Liver (tissue), 9 donors: ENCODE measurements around the gene METTL4. TPM values are rescaled to one million over a fixed set of nuclear protein-coding genes. Genes with fewer than 3 reads are reported as not detected.

Experiments
- DNase-seq: peaks from one replicate; pipeline ENCODE4 v3.0.0-alpha.2; 2017; ENCODE audit warnings: low spot score
- H3K27ac ChIP-seq, 2 donors: one replicate each; pipeline ENCODE4 v1.7.0; 2013; ENCODE audit warnings: inconsistent platforms in 2 of 2, low read length in 2 of 2, control low read depth in 1 of 2, low read depth in 1 of 2, mild to moderate bottlenecking in 1 of 2
- H3K27me3 ChIP-seq, 4 donors: one replicate each; pipeline versions ENCODE4 v1.6.1 to v1.7.0; 2013; ENCODE audit warnings: low read length in 3 of 4, inconsistent platforms in 1 of 4, mild to moderate bottlenecking in 1 of 4, moderate library complexity in 1 of 4; ENCODE audit not compliant: control insufficient read depth in 4 of 4, insufficient read depth in 4 of 4
- H3K36me3 ChIP-seq, 4 donors: one replicate each; pipeline versions ENCODE4 v1.6.1 to v1.7.0; 2013; ENCODE audit warnings: low read length in 3 of 4, mild to moderate bottlenecking in 3 of 4, low read depth in 1 of 4, moderate library complexity in 1 of 4; ENCODE audit not compliant: control insufficient read depth in 4 of 4, insufficient read depth in 3 of 4
- H3K4me1 ChIP-seq, 4 donors: one replicate each; pipeline versions ENCODE4 v1.6.1 to v1.7.0; 2013; ENCODE audit warnings: low read length in 3 of 4, mild to moderate bottlenecking in 3 of 4, moderate library complexity in 1 of 4; ENCODE audit not compliant: control insufficient read depth in 4 of 4, insufficient read depth in 4 of 4
- H3K4me3 ChIP-seq, 3 donors: one replicate each; pipeline versions ENCODE4 v1.6.1 to v1.7.0; 2013; ENCODE audit warnings: low read length in 3 of 3, control low read depth in 1 of 3, low read depth in 1 of 3, mild to moderate bottlenecking in 1 of 3
- H3K9ac ChIP-seq, 2 donors: one replicate each; pipeline ENCODE4 v1.7.0; 2013; ENCODE audit warnings: low read length in 2 of 2, mild to moderate bottlenecking in 2 of 2, moderate library complexity in 2 of 2, control low read depth in 1 of 2, low read depth in 1 of 2
- H3K9me3 ChIP-seq, 4 donors: one replicate each; pipeline versions ENCODE4 v1.6.1 to v1.7.0; 2013; ENCODE audit warnings: low read length in 3 of 4; ENCODE audit not compliant: control insufficient read depth in 4 of 4
- ATF3 ChIP-seq: IDR thresholded peaks from 2 replicates; pipeline ENCODE4 v1.6.1; 2016; ENCODE audit warnings: antibody characterized with exemption
- CTCF ChIP-seq: fragments of 150-350 bp; IDR thresholded peaks from 2 replicates; pipeline ENCODE4 v1.5.1; 2017; ENCODE audit warnings: improper control_type of control experiment, low read depth, low read length; ENCODE audit not compliant: missing input control
- EGR1 ChIP-seq, 2 donors: IDR thresholded peaks; 2 replicates each; pipeline ENCODE4 v1.6.1; 2016 to 2018; ENCODE audit warnings: antibody characterized with exemption in 2 of 2, low read depth in 2 of 2
- FOXA1 ChIP-seq: IDR thresholded peaks from 2 replicates; pipeline ENCODE4 v1.6.1; 2016; ENCODE audit warnings: antibody characterized with exemption
- FOXA2 ChIP-seq: IDR thresholded peaks from 2 replicates; pipeline ENCODE4 v1.6.1; 2016; ENCODE audit warnings: antibody characterized with exemption
- GABPA ChIP-seq, 2 donors: IDR thresholded peaks in 1 of 2; conservative IDR thresholded peaks in 1 of 2; 2 replicates each; pipeline ENCODE4 v1.6.1; 2016; ENCODE audit warnings: antibody characterized with exemption in 2 of 2, mild to moderate bottlenecking in 1 of 2, moderate library complexity in 1 of 2
- HNF4A ChIP-seq, 2 donors: conservative IDR thresholded peaks; 2 replicates each; pipeline ENCODE4 v1.6.1; 2016; ENCODE audit warnings: antibody characterized with exemption in 2 of 2, mild to moderate bottlenecking in 2 of 2
- HNF4G ChIP-seq: IDR thresholded peaks from 2 replicates; pipeline ENCODE4 v1.6.1; 2016; ENCODE audit warnings: antibody characterized with exemption
- JUND ChIP-seq, 2 donors: IDR thresholded peaks; 2 replicates each; pipeline ENCODE4 v1.6.1; 2016; ENCODE audit warnings: antibody characterized with exemption in 2 of 2
- MAX ChIP-seq: IDR thresholded peaks from 2 replicates; pipeline ENCODE4 v1.6.1; 2016; ENCODE audit warnings: antibody characterized with exemption
- NR2F2 ChIP-seq: IDR thresholded peaks from 2 replicates; pipeline ENCODE4 v1.6.1; 2016; ENCODE audit warnings: antibody characterized with exemption
- RAD21 ChIP-seq, 2 donors: IDR thresholded peaks; 2 replicates each; pipeline ENCODE4 v1.6.1; 2016; ENCODE audit warnings: antibody characterized with exemption in 2 of 2, mild to moderate bottlenecking in 2 of 2
- REST ChIP-seq: IDR thresholded peaks from 2 replicates; pipeline ENCODE4 v1.6.1; 2016; ENCODE audit warnings: antibody characterized with exemption, mild to moderate bottlenecking
- RXRA ChIP-seq, 2 donors: IDR thresholded peaks; 2 replicates each; pipeline ENCODE4 v1.6.1; 2017 to 2018; ENCODE audit warnings: antibody characterized with exemption in 2 of 2, mild to moderate bottlenecking in 1 of 2
- SP1 ChIP-seq: IDR thresholded peaks from 2 replicates; pipeline ENCODE4 v1.6.1; 2018; ENCODE audit warnings: antibody characterized with exemption, mild to moderate bottlenecking
- TAF1 ChIP-seq: conservative IDR thresholded peaks from 2 replicates; pipeline ENCODE4 v1.6.1; 2016; ENCODE audit warnings: antibody characterized with exemption, mild to moderate bottlenecking
- YY1 ChIP-seq: IDR thresholded peaks from 2 replicates; pipeline ENCODE4 v1.6.1; 2016; ENCODE audit warnings: antibody characterized with exemption, mild to moderate bottlenecking
- ZBTB33 ChIP-seq: IDR thresholded peaks from 2 replicates; pipeline ENCODE4 v1.6.1; 2016; ENCODE audit warnings: antibody characterized with exemption
- WGBS: extraction: QIAGEN DNeasy Blood & Tissue Kit; methylation state at CpG from one replicate; pipeline ENCODE4 v1.1.7; 2013; 5-methylcytosine and 5-hydroxymethylcytosine counted together
- polyA plus RNA-seq, 2 donors: library from polyadenylated mRNA; stranded (reverse) in 1 of 2; unstranded in 1 of 2; fragments of 200-250 nt in 1 of 2; fragments of >200 nt in 1 of 2; fragmentation: Nextera tagmentation in 1 of 2; extraction: Ambion mirVana in 1 of 2; gene quantifications; one replicate each; pipeline versions ENCODE4 v1.2.1 to v1.2.3, GENCODE V29; 2013 to 2015
- total RNA-seq, 2 donors: library from RNA; depleted of rRNA; stranded (reverse); fragments of >200 nt; gene quantifications; one replicate each; pipeline ENCODE4 v1.2.3, GENCODE V29; 2014
- donor health status: healthy.
- donor health status: healthy.
- donor health status: healthy.
- donor health status: healthy.
- donor health status: healthy.

Gene METTL4
- total and polyA plus RNA-seq, 4 donors = 1.9 to 13.9 (median 3.5) TPM

GRCh38 chr18:2537296-2537695 lies 34.0 kb downstream of the METTL4 start:
- no peak for DNase-seq
- Histone ChIP-seq H3K36me3 (no peaks in the 10 kb centered on the region), H3K4me3 (no peak overlapping the region), H3K9me3 (no peaks in the 10 kb centered on the region), H3K27me3 (no peaks in the 10 kb centered on the region), H3K27ac (no peak overlapping the region), H3K9ac (no peak overlapping the region), H3K4me1 (no peaks in the 10 kb centered on the region)
- 62% methylated on average over 3 of the region's 3 CpGs for WGBS
- TF ChIP-seq HNF4G (no peak), RXRA (IDR thresholded peaks at IDR 0.05) (no peak), SP1 (no peak), RAD21 (IDR thresholded peaks at IDR 0.05) (no peak), HNF4A (conservative IDR thresholded peaks at IDR 0.05) (no peak), TAF1 (no peak), NR2F2 (no peak), YY1 (no peak), JUND (IDR thresholded peaks at IDR 0.05) (no peak), REST (no peak), ZBTB33 (no peak), CTCF (no peak), GABPA (IDR thresholded peaks at IDR 0.05 in 1 of 2, conservative IDR thresholded peaks at IDR 0.05 in 1 of 2) (no peak), EGR1 (IDR thresholded peaks at IDR 0.05; ENCODE audit: low read depth in 2 of 2) (no peak), FOXA1 (no peak), FOXA2 (no peak), MAX (no peak), ATF3 (no peak)

GRCh38 chr18:2536493-2536892 lies 34.8 kb downstream of the METTL4 start:
- no peak overlapping the region for H3K9ac ChIP-seq
- H3K9me3 ChIP-seq = no peaks in the 10 kb centered on the region
- DNase-seq = no peak
- 88% methylated on average over 4 of the region's 4 CpGs for WGBS
- no peak overlapping the region for H3K27ac ChIP-seq
- no peak overlapping the region for H3K4me3 ChIP-seq
- no peaks in the 10 kb centered on the region for H3K27me3 ChIP-seq
- H3K4me1 ChIP-seq = no peaks in the 10 kb centered on the region
- H3K36me3 ChIP-seq = no peaks in the 10 kb centered on the region
- TF ChIP-seq FOXA1 (no peak), HNF4A (conservative IDR thresholded peaks at IDR 0.05) (no peak), TAF1 (no peak), RXRA (IDR thresholded peaks at IDR 0.05) (no peak), NR2F2 (no peak), ZBTB33 (no peak), EGR1 (IDR thresholded peaks at IDR 0.05; ENCODE audit: low read depth in 2 of 2) (no peak), MAX (no peak), SP1 (no peak), JUND (IDR thresholded peaks at IDR 0.05) (no peak), RAD21 (IDR thresholded peaks at IDR 0.05) (no peak), REST (no peak)
